SK-N-SH (cell line): ENCODE measurements around the gene SGF29. TPM values are rescaled to one million over a fixed set of nuclear protein-coding genes. Genes with fewer than 3 reads are reported as not detected.

Experiments
- CTCF ChIA-PET: fragments of 300-600, 350-600 bp; formaldehyde crosslinking; extraction: SDS; loops from one replicate; lab custom pipeline; 2021; lab: Yijun Ruan, JAX
- POLR2A ChIA-PET: fragments of 350-600 bp; sonication (Branson Sonifier 250); formaldehyde crosslinking; extraction: SDS; loops from one replicate; lab custom pipeline; 2020; ENCODE audit warnings: antibody characterized with exemption, inconsistent platforms; lab: Yijun Ruan, JAX
- DNase-seq: peaks from one replicate; pipeline ENCODE4 v3.0.0; 2012
- H2AFZ ChIP-seq: fragments of 200-600 bp; sonication (generic); 2 replicates; pipeline ENCODE4 v1.8.1; 2016; ENCODE audit warnings: antibody characterized with exemption, mild to moderate bottlenecking, low read depth
- H3F3A ChIP-seq: fragments of 200-600 bp; sonication (generic); replicated peaks from 2 replicates; pipeline ENCODE3; 2016; ENCODE audit warnings: antibody characterized with exemption, mild to moderate bottlenecking; ENCODE audit not compliant: insufficient read depth
- H3K27ac ChIP-seq, 2 experiments: fragments of 200-500 bp in 1 of 2; fragments of 200-600 bp in 1 of 2; sonication (Bioruptor generic) in 1 of 2; sonication (generic), shearing (Covaris generic) in 1 of 2; 2 replicates each; pipeline versions ENCODE4 v1.5.1 to v1.6.1; 2014 to 2016; ENCODE audit warnings: low read depth in 2 of 2, inconsistent platforms in 1 of 2, low read length in 1 of 2, mild to moderate bottlenecking in 1 of 2, mixed read lengths in 1 of 2
- H3K27me3 ChIP-seq: fragments of 200-600 bp; sonication (generic), shearing (Covaris generic); 2 replicates; pipeline ENCODE4 v1.6.1; 2016; ENCODE audit warnings: mixed run types; ENCODE audit not compliant: insufficient read depth
- H3K36me3 ChIP-seq, 2 experiments: fragments of 200-500 bp in 1 of 2; fragments of 200-600 bp in 1 of 2; sonication (Bioruptor generic) in 1 of 2; sonication (generic) in 1 of 2; replicated peaks in 1 of 2; 2 replicates each; pipeline versions ENCODE3 to v1.5.1; 2014 to 2016; ENCODE audit warnings: low read length in 1 of 2, mild to moderate bottlenecking in 1 of 2; ENCODE audit not compliant: insufficient read depth in 2 of 2, control insufficient read depth in 1 of 2
- H3K4me1 ChIP-seq, 2 experiments: fragments of 200-500 bp in 1 of 2; fragments of 200-600 bp in 1 of 2; sonication (Bioruptor generic) in 1 of 2; sonication (generic), shearing (Covaris generic) in 1 of 2; 2 replicates each; pipeline versions ENCODE4 v1.5.1 to v1.6.1; 2014 to 2016; ENCODE audit warnings: low read depth in 1 of 2, low read length in 1 of 2, mixed run types in 1 of 2; ENCODE audit not compliant: insufficient read depth in 2 of 2, control insufficient read depth in 1 of 2
- H3K4me2 ChIP-seq: fragments of 200-600 bp; sonication (generic), shearing (Covaris generic); 2 replicates; pipeline ENCODE4 v1.6.1; 2017; ENCODE audit warnings: mixed run types
- H3K4me3 ChIP-seq, 2 experiments: fragments of 200-500 bp in 1 of 2; fragments of 200-600 bp in 1 of 2; sonication (Bioruptor generic) in 1 of 2; sonication (generic), shearing (Covaris generic) in 1 of 2; 2 replicates each; pipeline versions ENCODE4 v1.5.1 to v1.8.1; 2014 to 2016; ENCODE audit warnings: low read depth in 2 of 2, inconsistent platforms in 1 of 2, low read length in 1 of 2, mild to moderate bottlenecking in 1 of 2, mixed read lengths in 1 of 2, moderate library complexity in 1 of 2
- H3K79me2 ChIP-seq: fragments of 200-600 bp; sonication (generic); 2 replicates; pipeline ENCODE4 v1.8.1; 2017; ENCODE audit warnings: mild to moderate bottlenecking; ENCODE audit not compliant: insufficient read depth
- H3K9ac ChIP-seq: fragments of 200-600 bp; sonication (generic); 2 replicates; pipeline ENCODE4 v1.6.1; 2017; ENCODE audit warnings: mixed run types
- H3K9me2 ChIP-seq: fragments of 200-600 bp; sonication (generic); 2 replicates; pipeline ENCODE4 v1.6.1; 2017; ENCODE audit warnings: mixed run types
- H3K9me3 ChIP-seq: fragments of 200-600 bp; sonication (generic); 2 replicates; pipeline ENCODE4 v1.6.1; 2017; ENCODE audit warnings: mixed run types, mild to moderate bottlenecking, moderate library complexity
- H4K20me1 ChIP-seq: fragments of 200-600 bp; sonication (generic); 2 replicates; pipeline ENCODE4 v1.6.1; 2017; ENCODE audit warnings: mild to moderate bottlenecking, mixed run types; ENCODE audit not compliant: insufficient read depth
- EP300 ChIP-seq, 2 experiments: IDR thresholded peaks; 2 replicates each; pipeline versions ENCODE4 v1.4.0 to v1.6.1; 2012; ENCODE audit warnings: borderline replicate concordance in 1 of 2, low read depth in 1 of 2, low read length in 1 of 2
- FOSL2 ChIP-seq: IDR thresholded peaks from 2 replicates; pipeline ENCODE4 v1.4.0; 2012; ENCODE audit warnings: low read depth, mild to moderate bottlenecking, moderate library complexity, borderline replicate concordance
- FOXJ3 ChIP-seq: sonication (generic); formaldehyde crosslinking; IDR thresholded peaks from 2 replicates; pipeline ENCODE4 v1.5.1; 2020; ENCODE audit warnings: mild to moderate bottlenecking, missing genetic modification reagents
- FOXM1 ChIP-seq: IDR thresholded peaks from 2 replicates; pipeline ENCODE4 v1.4.0; 2012; ENCODE audit warnings: low read depth, mild to moderate bottlenecking
- GATA2 ChIP-seq: sonication (generic); formaldehyde crosslinking; IDR thresholded peaks from 2 replicates; pipeline ENCODE4 v1.5.0; 2020; ENCODE audit warnings: mild to moderate bottlenecking, missing genetic modification reagents
- MEF2A ChIP-seq: IDR thresholded peaks from 2 replicates; pipeline ENCODE4 v1.4.0; 2012; ENCODE audit warnings: low read depth, borderline replicate concordance
- NFIC ChIP-seq: IDR thresholded peaks from 2 replicates; pipeline ENCODE4 v1.4.0; 2012; ENCODE audit warnings: borderline replicate concordance
- POLR2AphosphoS5 ChIP-seq: IDR thresholded peaks from 2 replicates; pipeline ENCODE4 v1.6.1; 2012; ENCODE audit warnings: low read depth, low read length
- RAD21 ChIP-seq: IDR thresholded peaks from 2 replicates; pipeline ENCODE4 v1.6.1; 2012; ENCODE audit warnings: mild to moderate bottlenecking, low read length
- RCOR1 ChIP-seq: fragments of 150-350 bp; IDR thresholded peaks from 2 replicates; pipeline ENCODE4 v1.6.1; 2017; ENCODE audit warnings: antibody characterized with exemption, low read length
- SMC3 ChIP-seq: IDR thresholded peaks from 2 replicates; pipeline ENCODE4 v1.6.1; 2012; ENCODE audit warnings: low read depth, low read length, improper control_type of control experiment
- TCF12 ChIP-seq: IDR thresholded peaks from 2 replicates; pipeline ENCODE4 v1.4.0; 2012
- YY1 ChIP-seq: IDR thresholded peaks from 2 replicates; pipeline ENCODE4 v1.4.0; 2012; ENCODE audit warnings: low read depth, mild to moderate bottlenecking
- WGBS: methylation state at CpG from one replicate; pipeline ENCODE4 v1.1.6; 2017; ENCODE audit warnings: low lambda C conversion rate; 5-methylcytosine and 5-hydroxymethylcytosine counted together
- polyA plus RNA-seq, 3 experiments: library from polyadenylated mRNA; depleted of rRNA; stranded (reverse); fragments of >200 nt; gene quantifications; 2 replicates each; pipeline ENCODE4 v1.2.3, GENCODE V29; 2012
- TF ChIP-seq, protein P1 (sequence below): IDR thresholded peaks from 2 replicates; pipeline ENCODE4 v1.4.0; 2012; ENCODE audit warnings: low read depth, borderline replicate concordance
- TF ChIP-seq, protein P2 (sequence below): IDR thresholded peaks from 2 replicates; pipeline ENCODE4 v1.4.0; 2012; ENCODE audit warnings: low read depth
- TF ChIP-seq, protein P3 (sequence below): fragments of 150-350 bp; IDR thresholded peaks from 2 replicates; pipeline ENCODE4 v1.6.1; 2017; ENCODE audit warnings: antibody characterized with exemption, low read length, low read depth, borderline replicate concordance

Gene SGF29
- polyA plus RNA-seq, 1 of the 3 experiments (the other 2 are of a cell fraction) = 4.6 TPM

DNA sequence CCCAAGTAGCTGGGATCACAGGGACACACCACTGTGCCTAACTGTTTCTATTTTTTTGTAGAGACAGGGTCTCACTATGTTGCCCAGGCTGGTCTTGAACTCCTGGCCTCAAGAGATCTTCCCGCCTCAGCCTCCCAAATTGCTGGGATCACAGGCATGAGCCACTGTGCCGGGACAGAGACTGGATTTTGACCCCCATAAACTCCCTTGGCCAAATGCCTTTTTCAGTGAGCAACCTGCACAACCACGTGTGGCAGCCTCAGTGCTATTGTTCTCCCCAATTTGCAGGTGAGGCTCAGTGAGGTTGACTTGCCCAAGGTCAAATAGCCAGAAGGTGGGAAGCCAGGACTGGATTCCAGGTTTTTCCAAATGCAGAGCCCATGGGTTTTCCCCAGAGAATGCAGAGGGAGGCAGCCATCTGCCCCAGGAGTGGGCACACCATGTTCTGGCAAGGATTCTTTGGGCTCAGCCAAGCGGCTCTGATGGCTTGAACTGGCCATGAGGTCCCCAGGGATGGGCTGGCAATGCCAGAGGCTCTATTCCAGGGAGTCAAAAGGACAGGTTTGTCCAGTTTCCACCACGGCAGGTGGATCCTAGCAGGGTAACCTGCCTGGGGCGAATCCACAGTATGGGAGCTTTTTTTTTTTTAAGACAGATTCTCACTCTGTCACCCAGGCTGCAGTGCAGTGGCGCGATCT, 48.9 kb upstream of the SGF29 start:
- Histone ChIP-seq H3K36me3 (no peaks in the 10 kb centered on the region), H3F3A (no peaks in the 10 kb centered on the region), H3K27ac (no peak overlapping the region), H3K4me3 (no peak overlapping the region), H3K4me1 (no peaks in the 10 kb centered on the region), H3K79me2 (no peaks in the 10 kb centered on the region), H3K9me2 (no peaks in the 10 kb centered on the region), H3K9me3 (no peaks in the 10 kb centered on the region), H3K27me3 (no peaks in the 10 kb centered on the region)
- POLR2A ChIA-PET = no interaction called here
- 49% methylated on average over 7 of the region's 8 CpGs for WGBS
- no peak for DNase-seq
- no peak for TF ChIP-seq MEF2A
- TF ChIP-seq, protein P1, sequence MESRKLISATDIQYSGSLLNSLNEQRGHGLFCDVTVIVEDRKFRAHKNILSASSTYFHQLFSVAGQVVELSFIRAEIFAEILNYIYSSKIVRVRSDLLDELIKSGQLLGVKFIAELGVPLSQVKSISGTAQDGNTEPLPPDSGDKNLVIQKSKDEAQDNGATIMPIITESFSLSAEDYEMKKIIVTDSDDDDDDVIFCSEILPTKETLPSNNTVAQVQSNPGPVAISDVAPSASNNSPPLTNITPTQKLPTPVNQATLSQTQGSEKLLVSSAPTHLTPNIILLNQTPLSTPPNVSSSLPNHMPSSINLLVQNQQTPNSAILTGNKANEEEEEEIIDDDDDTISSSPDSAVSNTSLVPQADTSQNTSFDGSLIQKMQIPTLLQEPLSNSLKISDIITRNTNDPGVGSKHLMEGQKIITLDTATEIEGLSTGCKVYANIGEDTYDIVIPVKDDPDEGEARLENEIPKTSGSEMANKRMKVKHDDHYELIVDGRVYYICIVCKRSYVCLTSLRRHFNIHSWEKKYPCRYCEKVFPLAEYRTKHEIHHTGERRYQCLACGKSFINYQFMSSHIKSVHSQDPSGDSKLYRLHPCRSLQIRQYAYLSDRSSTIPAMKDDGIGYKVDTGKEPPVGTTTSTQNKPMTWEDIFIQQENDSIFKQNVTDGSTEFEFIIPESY = no peak
- TF ChIP-seq FOXJ3 = no peak
- TF ChIP-seq TCF12 = no peak
- TF ChIP-seq YY1 = no peak
- TF ChIP-seq, all 33 proteins: peak for 0
- Histone ChIP-seq H3K4me2 (no peak overlapping the region), H2AFZ (no peak overlapping the region), H4K20me1 (no peaks in the 10 kb centered on the region), H3K9ac (no peak overlapping the region)
- CTCF ChIA-PET = no interaction called here

- no peaks in the 10 kb centered on the region for H3K27me3 ChIP-seq
- ChIA-PET CTCF (no interaction called here), POLR2A (no interaction called here)
- H3K9ac ChIP-seq = no peak overlapping the region
- 52% methylated on average over 14 of the region's 14 CpGs for WGBS
- no peak for DNase-seq
- H4K20me1 ChIP-seq = no peaks in the 10 kb centered on the region
- H3K9me2 ChIP-seq = no peaks in the 10 kb centered on the region
- no peaks in the 10 kb centered on the region for H3K4me1 ChIP-seq
- no peak overlapping the region for H2AFZ ChIP-seq
- H3K36me3 ChIP-seq = no peaks in the 10 kb centered on the region
- no peak overlapping the region for H3K27ac ChIP-seq
- H3K9me3 ChIP-seq = no peaks in the 10 kb centered on the region
- no peaks in the 10 kb centered on the region for H3K79me2 ChIP-seq
- H3F3A ChIP-seq = no peaks in the 10 kb centered on the region
- TF ChIP-seq RCOR1 = no peak
- no peak overlapping the region for H3K4me3 ChIP-seq
- no peak overlapping the region for H3K4me2 ChIP-seq
Observed at GRCh38 chr16:28505489-28506137, 48.1 kb upstream of the SGF29 start.

DNA sequence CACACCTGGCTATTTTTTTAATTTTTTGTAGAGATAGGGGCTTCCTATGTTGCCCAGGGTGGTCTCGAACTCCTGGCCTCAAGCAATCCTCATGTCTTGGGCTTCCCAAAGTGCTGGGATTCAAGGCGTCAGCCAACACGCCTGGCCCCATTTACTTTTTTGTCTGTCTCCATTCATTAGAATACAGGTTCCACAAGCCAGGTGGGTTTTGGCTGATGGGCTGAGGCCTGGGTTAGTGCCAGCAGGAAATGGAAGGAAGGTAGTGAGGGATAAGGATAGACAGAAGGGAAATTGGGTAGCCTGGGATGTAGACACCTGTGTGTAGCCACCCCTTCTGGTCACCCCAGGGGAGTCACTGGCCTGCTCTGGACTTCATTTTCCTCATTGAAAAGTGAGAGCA, 42.7 kb upstream of the SGF29 start:
- WGBS = 74% methylated on average over 3 of the region's 3 CpGs
- H3K36me3 ChIP-seq = no peaks in the 10 kb centered on the region
- no peaks in the 10 kb centered on the region for H3K27me3 ChIP-seq
- no peak overlapping the region for H3K4me2 ChIP-seq
- H3K9ac ChIP-seq = no peak overlapping the region
- no peaks in the 10 kb centered on the region for H3F3A ChIP-seq
- H3K79me2 ChIP-seq = no peaks in the 10 kb centered on the region
- no peak overlapping the region for H2AFZ ChIP-seq
- H3K9me3 ChIP-seq = no peaks in the 10 kb centered on the region
- H3K4me3 ChIP-seq = no peak overlapping the region
- no peak overlapping the region for H3K27ac ChIP-seq
- POLR2A ChIA-PET = no interaction called here
- no peaks in the 10 kb centered on the region for H4K20me1 ChIP-seq
- no peaks in the 10 kb centered on the region for H3K9me2 ChIP-seq
- no peak for DNase-seq
- CTCF ChIA-PET = no interaction called here
- no peaks in the 10 kb centered on the region for H3K4me1 ChIP-seq
- TF ChIP-seq, protein P2, sequence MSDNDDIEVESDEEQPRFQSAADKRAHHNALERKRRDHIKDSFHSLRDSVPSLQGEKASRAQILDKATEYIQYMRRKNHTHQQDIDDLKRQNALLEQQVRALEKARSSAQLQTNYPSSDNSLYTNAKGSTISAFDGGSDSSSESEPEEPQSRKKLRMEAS = no peak
- TF ChIP-seq YY1 (no peak), FOXJ3 (no peak), EP300 (IDR thresholded peaks at IDR 0.05; ENCODE audit: borderline replicate concordance in 1 of 2, low read depth in 1 of 2, low read length in 1 of 2) (no peak), NFIC (no peak), MEF2A (no peak), FOSL2 (no peak), RAD21 (no peak), POLR2AphosphoS5 (no peak), SMC3 (no peak), GATA2 (no peak), FOXM1 (no peak)
- TF ChIP-seq, protein P1 = no peak
- TF ChIP-seq, protein P3, sequence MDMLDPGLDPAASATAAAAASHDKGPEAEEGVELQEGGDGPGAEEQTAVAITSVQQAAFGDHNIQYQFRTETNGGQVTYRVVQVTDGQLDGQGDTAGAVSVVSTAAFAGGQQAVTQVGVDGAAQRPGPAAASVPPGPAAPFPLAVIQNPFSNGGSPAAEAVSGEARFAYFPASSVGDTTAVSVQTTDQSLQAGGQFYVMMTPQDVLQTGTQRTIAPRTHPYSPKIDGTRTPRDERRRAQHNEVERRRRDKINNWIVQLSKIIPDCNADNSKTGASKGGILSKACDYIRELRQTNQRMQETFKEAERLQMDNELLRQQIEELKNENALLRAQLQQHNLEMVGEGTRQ = no peak
